Activated T-cell treated with anti-CD3 and anti-CD28 coated beads, Interleukin-2, amount 50 U/mL, for 72 hours (primary cell): ENCODE data around the gene P2RX7. TPM values are rescaled to one million over a fixed set of nuclear protein-coding genes. Genes with fewer than 3 reads are reported as not detected.
A peak's percentile ranks its signal among the peaks of the same experiment; 100 is the strongest.
"Not testable (repeated sequence)": the region's sequence is repeated elsewhere in the genome, so short reads cannot be mapped to it uniquely, and the experiment has no call there.

ENCODE experiments used
- ATAC-seq, 2 donors: fragments of 150-1000 bp; cut with Tn5 transposase; replicated peaks in 1 of 2; 2 replicates each; pipeline ENCODE4 v1.10.0; 2021; ENCODE audit warnings: moderate library complexity in 2 of 2, mild to moderate bottlenecking in 1 of 2
- DNase-seq, 2 donors: peaks; one replicate each; pipeline ENCODE4 v3.0.0; 2021 to 2022; ENCODE audit warnings: mixed read lengths in 1 of 2
- H3K27ac Mint-ChIP-seq: one replicate; pipeline ENCODE4 v1.8.0; 2022; ENCODE audit warnings: mild to moderate bottlenecking, moderate library complexity, mixed read lengths
- H3K27me3 Mint-ChIP-seq: one replicate; pipeline ENCODE4 v1.8.0; 2022; ENCODE audit warnings: low read depth, mixed read lengths
- H3K36me3 Mint-ChIP-seq, 2 donors: one replicate each; pipeline ENCODE4 v1.8.0; 2022; ENCODE audit warnings: mixed read lengths in 2 of 2, mild to moderate bottlenecking in 1 of 2; ENCODE audit not compliant: insufficient read depth in 2 of 2
- H3K4me1 Mint-ChIP-seq: one replicate; pipeline ENCODE4 v1.8.0; 2022; ENCODE audit warnings: low read depth, mixed read lengths
- H3K4me3 Mint-ChIP-seq, 2 donors: one replicate each; pipeline ENCODE4 v1.8.0; 2022; ENCODE audit warnings: mild to moderate bottlenecking in 2 of 2, mixed read lengths in 2 of 2, moderate library complexity in 2 of 2
- H3K9me3 Mint-ChIP-seq, 2 donors: one replicate each; pipeline ENCODE4 v1.8.0; 2022; ENCODE audit warnings: mixed read lengths in 2 of 2
- total RNA-seq, 2 donors: library from RNA; stranded (reverse); gene quantifications; one replicate each; pipeline ENCODE4 v1.2.3, GENCODE V29; 2022

The P2RX7 gene
- total RNA-seq, 2 donors from 2014 or later, result 12.6 to 14.8 TPM

- Mint-ChIP-seq H3K9me3 (no peaks in the 10 kb centered on the region), H3K4me3 (peak overlapping the region in 1 of 2 donors; percentile 29), H3K27me3 (no peaks in the 10 kb centered on the region), H3K4me1 (peaks cover 27% of the 10 kb centered on the region), H3K36me3 (peaks cover 0 to 4% of the 10 kb centered on the region in 2 donors), H3K27ac (peak overlapping the region; percentile 72)
- no peak for DNase-seq
- ATAC-seq, result peak in 1 of 2 donors; percentile 22
Measured at GRCh38 chr12:121214855-121215745, 82.4 kb downstream of the P2RX7 start.

GRCh38 chr12:121216102-121216501, 83.4 kb downstream of the P2RX7 start:
- Mint-ChIP-seq H3K4me3 (no peak overlapping the region), H3K27ac (no peak overlapping the region), H3K36me3 (peaks cover 0 to 4% of the 10 kb centered on the region in 2 donors), H3K4me1 (peaks cover 20% of the 10 kb centered on the region), H3K9me3 (no peaks in the 10 kb centered on the region), H3K27me3 (no peaks in the 10 kb centered on the region)
- ATAC-seq (no peak), DNase-seq (no peak)

- ATAC-seq (no peak), DNase-seq (no peak)
- H3K4me1 Mint-ChIP-seq, result peaks cover 16% of the 10 kb centered on the region
- no peak overlapping the region for H3K4me3 Mint-ChIP-seq
- H3K27me3 Mint-ChIP-seq, result no peaks in the 10 kb centered on the region
- no peak overlapping the region for H3K27ac Mint-ChIP-seq
- peaks cover 0 to 6% of the 10 kb centered on the region in 2 donors for H3K36me3 Mint-ChIP-seq
- H3K9me3 Mint-ChIP-seq, result no peaks in the 10 kb centered on the region
Measured at GRCh38 chr12:121217063-121217462, 84.4 kb downstream of the P2RX7 start.

GRCh38 chr12:121217761-121218160, 85.1 kb downstream of the P2RX7 start:
- DNase-seq (no peak), ATAC-seq (no peak)
- peaks cover 18% of the 10 kb centered on the region for H3K4me1 Mint-ChIP-seq
- H3K9me3 Mint-ChIP-seq, result no peaks in the 10 kb centered on the region
- H3K4me3 Mint-ChIP-seq, result no peak overlapping the region
- no peaks in the 10 kb centered on the region for H3K27me3 Mint-ChIP-seq
- peaks cover 2 to 12% of the 10 kb centered on the region in 2 donors for H3K36me3 Mint-ChIP-seq
- no peak overlapping the region for H3K27ac Mint-ChIP-seq

- Mint-ChIP-seq H3K27ac (no peak overlapping the region), H3K4me1 (peaks cover 27% of the 10 kb centered on the region), H3K36me3 (peaks cover 4 to 13% of the 10 kb centered on the region in 2 donors), H3K4me3 (no peak overlapping the region), H3K27me3 (no peaks in the 10 kb centered on the region), H3K9me3 (no peaks in the 10 kb centered on the region)
- DNase-seq (no peak), ATAC-seq (no peak)
Measured at GRCh38 chr12:121218588-121219352, 86.1 kb downstream of the P2RX7 start.

- H3K4me3 Mint-ChIP-seq, result no peak overlapping the region
- peaks cover 27% of the 10 kb centered on the region for H3K4me1 Mint-ChIP-seq
- no peaks in the 10 kb centered on the region for H3K9me3 Mint-ChIP-seq
- H3K36me3 Mint-ChIP-seq, result peaks cover 4 to 13% of the 10 kb centered on the region in 2 donors
- DNase-seq (no peak), ATAC-seq (no peak)
- H3K27ac Mint-ChIP-seq, result peak overlapping the region; percentile 52
- no peaks in the 10 kb centered on the region for H3K27me3 Mint-ChIP-seq
Measured at GRCh38 chr12:121219353-121219986, 86.8 kb downstream of the P2RX7 start.

GRCh38 chr12:121222847-121223246, 90.2 kb downstream of the P2RX7 start:
- Mint-ChIP-seq H3K4me1 (peaks cover 44% of the 10 kb centered on the region), H3K9me3 (no peaks in the 10 kb centered on the region), H3K4me3 (no peak overlapping the region), H3K27me3 (no peaks in the 10 kb centered on the region), H3K27ac (peak overlapping the region; percentile 68), H3K36me3 (peaks cover 7 to 16% of the 10 kb centered on the region in 2 donors)
- ATAC-seq (no peak), DNase-seq (peak in 1 of 2 donors; percentile 25)

- peaks cover 9 to 16% of the 10 kb centered on the region in 2 donors for H3K36me3 Mint-ChIP-seq
Measured at GRCh38 chr12:121223292-121224285, 90.9 kb downstream of the P2RX7 start.

GRCh38 chr12:121224591-121224990, 91.9 kb downstream of the P2RX7 start:
- Mint-ChIP-seq H3K4me3 (peak overlapping the region; percentile 63 to 70), H3K9me3 (no peaks in the 10 kb centered on the region), H3K4me1 (peaks cover 44% of the 10 kb centered on the region), H3K36me3 (peaks cover 9 to 15% of the 10 kb centered on the region in 2 donors), H3K27me3 (no peaks in the 10 kb centered on the region), H3K27ac (peak overlapping the region; percentile 66)
- peak; percentile 41 to 65 for ATAC-seq
- peak; percentile 23 to 48 for DNase-seq

More at GRCh38 chr12:121223292-121224285, 90.9 kb downstream of the P2RX7 start:
- DNase-seq, result peak; percentile 31 to 44
- no peaks in the 10 kb centered on the region for H3K9me3 Mint-ChIP-seq
- peak; percentile 67 to 73 for ATAC-seq
- H3K27me3 Mint-ChIP-seq, result no peaks in the 10 kb centered on the region
- peak overlapping the region in 1 of 2 donors; percentile 46 for H3K4me3 Mint-ChIP-seq
- peak overlapping the region; percentile 55 for H3K27ac Mint-ChIP-seq
- H3K4me1 Mint-ChIP-seq, result peaks cover 44% of the 10 kb centered on the region

GRCh38 chr12:121226399-121226798, 93.7 kb downstream of the P2RX7 start:
- Mint-ChIP-seq H3K9me3 (no peaks in the 10 kb centered on the region), H3K36me3 (peaks cover 9 to 14% of the 10 kb centered on the region in 2 donors), H3K4me3 (no peak overlapping the region), H3K27ac (peak overlapping the region; percentile 70), H3K4me1 (peaks cover 44% of the 10 kb centered on the region), H3K27me3 (no peaks in the 10 kb centered on the region)
- DNase-seq, result no peak
- ATAC-seq, result no peak

GRCh38 chr12:121226871-121227270, 94.2 kb downstream of the P2RX7 start:
- H3K4me1 Mint-ChIP-seq, result peaks cover 44% of the 10 kb centered on the region
- H3K9me3 Mint-ChIP-seq, H3K4me3 Mint-ChIP-seq, ATAC-seq, DNase-seq, H3K27me3 Mint-ChIP-seq: not testable (repeated sequence)
- H3K36me3 Mint-ChIP-seq, result peaks cover 9 to 14% of the 10 kb centered on the region in 2 donors
- peak overlapping the region; percentile 57 for H3K27ac Mint-ChIP-seq

GRCh38 chr12:121227294-121227693, 94.6 kb downstream of the P2RX7 start:
- no peaks in the 10 kb centered on the region for H3K9me3 Mint-ChIP-seq
- no peaks in the 10 kb centered on the region for H3K27me3 Mint-ChIP-seq
- ATAC-seq, result no peak
- no peak for DNase-seq
- H3K36me3 Mint-ChIP-seq, result peaks cover 9 to 11% of the 10 kb centered on the region in 2 donors
- peaks cover 44% of the 10 kb centered on the region for H3K4me1 Mint-ChIP-seq
- peak overlapping the region; percentile 57 for H3K27ac Mint-ChIP-seq
- H3K4me3 Mint-ChIP-seq, result no peak overlapping the region
